ENCODE results near the gene THAP4.

THAP4 gene

DNA sequence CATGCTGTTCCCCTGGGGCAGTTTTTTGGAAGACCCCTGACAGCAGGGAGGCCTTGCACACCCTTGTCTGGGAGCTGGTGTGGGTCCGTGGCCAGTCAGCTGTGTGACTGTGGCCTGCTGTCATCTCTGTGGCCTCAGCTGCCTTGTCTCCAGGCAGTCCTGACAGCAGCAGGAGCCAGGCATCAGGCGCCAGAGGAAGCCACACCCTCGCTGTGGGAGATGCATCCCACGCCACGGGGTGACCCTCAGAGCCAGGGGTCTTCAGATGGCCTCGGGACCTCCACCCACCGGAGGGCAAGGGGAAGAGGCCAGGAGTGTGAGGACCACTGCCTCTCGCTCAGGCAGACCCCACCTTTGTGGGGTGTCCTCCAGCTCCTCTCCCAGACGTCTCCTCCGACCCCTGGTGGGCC, 73.4 kb downstream of the THAP4 start:
- DNase-seq (ENCODE audit: low read depth): no peak

- no peak for DNase-seq (ENCODE audit: low read depth)
These were observed 73.9 kb downstream of the THAP4 start for GRCh38 chr2:241563031-241563507.

- no peak for DNase-seq (ENCODE audit: low read depth)
These were observed 74.6 kb downstream of the THAP4 start for GRCh38 chr2:241562269-241562891.

- no peak for DNase-seq (ENCODE audit: low read depth)
These were observed 75.1 kb downstream of the THAP4 start for GRCh38 chr2:241561832-241562231.

- DNase-seq (ENCODE audit: low read depth): no peak
These were observed 76.0 kb downstream of the THAP4 start for GRCh38 chr2:241560883-241561474.

DNA sequence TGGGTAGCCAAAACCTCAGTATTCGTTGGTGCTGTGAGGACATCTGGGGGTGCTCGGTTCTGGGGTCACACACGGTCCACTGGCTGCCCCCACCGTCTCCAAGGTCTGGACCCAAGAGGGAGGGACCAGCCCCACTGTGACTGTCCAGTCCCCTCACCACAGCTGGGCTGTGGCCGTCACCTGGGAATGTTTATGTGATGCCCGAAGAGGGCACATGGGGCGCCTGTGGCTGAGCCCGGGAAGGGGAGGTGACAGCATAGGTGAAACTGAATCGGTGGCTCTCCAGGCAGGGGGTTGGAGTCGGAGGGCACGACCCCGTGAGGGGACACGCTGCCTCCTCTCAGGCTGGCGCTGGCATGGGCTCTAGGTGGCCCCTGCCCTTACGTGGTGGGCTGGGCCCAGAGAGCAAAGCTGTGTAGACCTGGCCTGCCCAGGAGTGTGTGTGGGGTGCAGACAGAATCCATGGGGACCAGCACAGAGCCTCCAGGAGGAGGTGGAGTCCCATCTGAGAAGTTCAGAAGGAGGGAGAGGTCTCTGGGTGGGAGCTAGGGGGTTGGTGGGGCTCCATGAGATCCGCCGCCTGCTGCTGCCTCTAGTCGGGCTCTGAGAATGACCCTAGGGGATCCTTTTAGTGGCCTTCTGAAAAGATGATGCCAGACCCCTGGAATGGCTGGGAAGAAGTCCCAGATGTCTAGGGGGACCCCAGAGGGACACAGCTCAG, 76.6 kb downstream of the THAP4 start:
- no peak for DNase-seq (ENCODE audit: low read depth)

- DNase-seq (ENCODE audit: low read depth): no peak
These were observed 77.4 kb downstream of the THAP4 start for GRCh38 chr2:241559323-241560161.

- DNase-seq (ENCODE audit: low read depth): no peak
These were observed 78.2 kb downstream of the THAP4 start, which contains the start of gene BOK for GRCh38 chr2:241558532-241559322. BOK (plus strand) TSS chr2:241558745; CDS start chr2:241559484, 739 bp downstream.

- DNase-seq (ENCODE audit: low read depth): no peak
These were observed 80.2 kb downstream of the THAP4 start for GRCh38 chr2:241556746-241557145.

GRCh38 chr2:241555711-241556110, 81.2 kb downstream of the THAP4 start:
- DNase-seq (ENCODE audit: low read depth): no peak

- DNase-seq (ENCODE audit: low read depth): no peak
These were observed 82.2 kb downstream of the THAP4 start for GRCh38 chr2:241554610-241555322.

- DNase-seq (ENCODE audit: low read depth): no peak
These were observed 83.0 kb downstream of the THAP4 start for GRCh38 chr2:241553981-241554380.

DNA sequence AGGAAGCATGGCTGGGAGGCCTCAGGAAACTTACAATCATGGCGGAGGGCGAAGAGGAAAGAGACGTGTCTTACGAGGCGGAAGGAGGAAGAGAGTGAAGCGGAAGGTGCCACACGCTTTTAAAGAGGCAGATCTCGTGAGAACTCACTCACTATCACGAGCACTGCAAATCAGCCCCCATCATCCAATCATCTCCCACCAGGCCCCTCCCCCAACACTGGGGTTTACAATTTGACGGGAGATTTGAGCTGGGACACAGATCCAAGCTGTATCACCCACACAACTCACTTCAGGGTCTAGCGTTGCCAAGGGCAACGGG, 83.5 kb downstream of the THAP4 start:
- DNase-seq (ENCODE audit: low read depth): no peak

- no peak for DNase-seq (ENCODE audit: low read depth)
These were observed 84.8 kb downstream of the THAP4 start for GRCh38 chr2:241551998-241552737.

DNA sequence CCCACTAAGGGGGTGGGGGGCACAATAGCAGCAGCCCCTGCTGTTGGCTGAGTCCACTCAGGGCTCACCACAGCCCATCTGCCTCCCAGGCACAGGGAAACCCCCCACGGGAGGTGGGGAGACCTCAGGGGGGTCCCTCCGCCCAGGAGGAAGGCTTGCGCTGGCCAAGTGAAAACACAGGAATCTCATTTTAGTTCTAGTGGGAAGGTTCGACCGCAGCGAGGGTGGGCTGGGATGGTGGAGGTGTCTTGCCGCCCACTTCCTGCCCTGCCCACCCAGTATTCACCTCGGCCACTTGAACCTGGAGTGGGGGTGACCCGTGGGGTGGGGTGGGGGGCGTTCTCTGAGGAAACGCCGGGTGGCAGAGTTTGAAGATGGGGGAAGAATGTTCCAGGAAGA, 85.4 kb downstream of the THAP4 start:
- no peak for DNase-seq (ENCODE audit: low read depth)

GRCh38 chr2:241550616-241551580, 86.1 kb downstream of the THAP4 start:
- DNase-seq (ENCODE audit: low read depth): no peak

DNA sequence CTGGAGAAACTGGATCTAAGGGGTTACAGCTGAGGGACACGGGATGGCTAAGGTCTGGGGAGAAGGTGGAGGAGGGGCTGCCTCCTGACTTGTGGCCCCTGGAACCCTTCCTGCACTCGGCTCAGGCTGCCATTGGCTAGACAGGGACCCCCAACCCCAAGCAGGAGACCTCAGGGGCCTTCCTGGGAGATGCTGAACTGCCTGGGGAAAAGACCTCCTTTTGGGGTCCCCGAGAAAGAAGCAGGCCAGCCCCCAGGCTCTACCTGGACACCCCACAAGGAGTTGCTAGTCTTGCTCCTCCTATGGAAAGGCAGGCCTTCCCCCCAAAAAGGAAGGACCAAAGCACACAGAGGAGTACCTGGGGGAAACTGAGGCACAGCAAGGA, 88.5 kb downstream of the THAP4 start:
- DNase-seq (ENCODE audit: low read depth): no peak

DNA sequence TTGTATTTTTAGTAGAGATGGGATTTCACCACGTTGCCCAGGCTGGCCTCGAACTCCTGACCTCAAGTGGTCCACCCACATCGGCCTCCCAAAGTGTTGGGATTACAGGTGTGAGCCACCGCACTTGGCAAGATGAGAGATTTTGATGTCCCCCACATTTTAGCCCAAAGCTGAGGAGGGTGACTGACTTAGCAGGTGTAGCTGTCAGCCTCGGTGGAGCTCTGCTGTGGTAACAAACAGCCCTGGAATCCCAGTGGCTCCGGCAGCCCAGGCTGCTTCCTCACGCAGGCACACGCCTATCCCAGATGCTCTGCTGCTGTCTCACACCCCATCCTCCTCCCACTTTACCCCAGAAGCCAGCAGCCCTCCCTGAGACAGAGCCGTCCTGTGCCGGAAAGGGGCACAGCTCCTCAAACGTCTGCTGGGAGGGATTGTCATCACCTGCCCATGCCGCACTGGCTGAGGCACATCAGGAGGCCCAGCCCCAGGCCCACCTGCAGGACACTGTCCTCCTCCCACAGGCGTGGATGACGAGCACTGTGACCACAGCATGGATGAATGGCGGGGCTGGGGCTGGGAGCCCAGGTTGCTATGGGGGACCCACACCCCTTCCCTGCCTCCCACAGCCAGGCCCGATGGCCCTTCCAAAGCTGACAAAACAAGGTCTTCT, 89.0 kb downstream of the THAP4 start:
- DNase-seq (ENCODE audit: low read depth): no peak

All from T follicular helper cell (primary cell).